BJ (cell line): ENCODE results near the gene KAT6B. TPM values are rescaled to one million over a fixed set of nuclear protein-coding genes. Genes with fewer than 3 reads are reported as not detected.

Experiments used
- CTCF ChIA-PET: fragments of 350-600 bp; formaldehyde crosslinking; extraction: SDS; loops from one replicate; lab custom pipeline; 2021; ENCODE audit warnings: antibody characterized with exemption, inconsistent platforms; lab: Yijun Ruan, JAX
- POLR2A ChIA-PET: fragments of 300-600 bp; sonication (Branson Sonifier 250); formaldehyde crosslinking; extraction: SDS; loops from one replicate; lab custom pipeline; 2021; ENCODE audit warnings: antibody characterized with exemption; lab: Charles Lee
- DNase-seq: peaks from one replicate; pipeline ENCODE4 v3.0.0-alpha.2; 2011; ENCODE audit warnings: low read depth
- H3K27me3 ChIP-seq: 2 replicates; pipeline ENCODE4 v1.6.0; 2011; ENCODE audit warnings: low read length; ENCODE audit not compliant: control insufficient read depth, insufficient read depth
- H3K36me3 ChIP-seq: 2 replicates; pipeline ENCODE4 v1.5.1; 2011; ENCODE audit warnings: low read length; ENCODE audit not compliant: control insufficient read depth, insufficient read depth
- H3K4me3 ChIP-seq: 2 replicates; pipeline ENCODE4 v1.5.1; 2011; ENCODE audit warnings: low read depth, mild to moderate bottlenecking, control low read depth, low read length
- CTCF ChIP-seq: IDR thresholded peaks from 2 replicates; pipeline ENCODE4 v1.5.1; 2011; ENCODE audit warnings: low read depth, mild to moderate bottlenecking, control low read depth, inconsistent platforms, low read length, moderate library complexity; ENCODE audit not compliant: insufficient read depth
- polyA plus RNA-seq: library from polyadenylated mRNA; depleted of rRNA; stranded (reverse); fragments of >200 nt; gene quantifications from 2 replicates; pipeline ENCODE4 v1.2.3, GENCODE V29; 2011

Gene KAT6B
- polyA plus RNA-seq, 1 experiment = 5.1 TPM

GRCh38 chr10:74837743-74838142 lies 11.3 kb downstream of the KAT6B start:
- Histone ChIP-seq H3K27me3 (no peaks in the 10 kb centered on the region), H3K36me3 (no peaks in the 10 kb centered on the region), H3K4me3 (no peak overlapping the region)
- POLR2A ChIA-PET = no interaction called here
- no peak for TF ChIP-seq CTCF
- CTCF ChIA-PET = interaction anchor here (0.6 kb wide), 1 partner anchor 26 kb away, joined by 3 read pairs; no protein-coding TSS in a partner anchor
- DNase-seq = no peak

- CTCF ChIA-PET = no interaction called here
- no peak overlapping the region for H3K4me3 ChIP-seq
- H3K27me3 ChIP-seq = no peaks in the 10 kb centered on the region
- DNase-seq = no peak
- POLR2A ChIA-PET = no interaction called here
- no peak for TF ChIP-seq CTCF
- H3K36me3 ChIP-seq = peaks cover 1% of the 10 kb centered on the region; the same call in 1 of the 2 replicates
Observed at GRCh38 chr10:74839708-74840107, 13.3 kb downstream of the KAT6B start.

GRCh38 chr10:74841265-74841973 lies 15.0 kb downstream of the KAT6B start:
- peaks cover 1% of the 10 kb centered on the region for H3K36me3 ChIP-seq
- H3K4me3 ChIP-seq = no peak overlapping the region
- no peak for TF ChIP-seq CTCF
- DNase-seq = no peak
- ChIA-PET CTCF (interaction anchor here (0.5 to 2.4 kb wide), 3 partner anchors 9 to 109 kb away, joined by 3 to 10 read pairs (median 3); no protein-coding TSS in a partner anchor), POLR2A (interaction anchor here (0.7 kb wide), 1 partner anchor 198 kb away, joined by 3 read pairs; no protein-coding TSS in a partner anchor)
- H3K27me3 ChIP-seq = no peaks in the 10 kb centered on the region

- CTCF ChIA-PET = interaction anchor here (2.4 kb wide), 1 partner anchor 10 kb away, joined by 10 read pairs; no protein-coding TSS in a partner anchor
- Histone ChIP-seq H3K27me3 (no peaks in the 10 kb centered on the region), H3K36me3 (peaks cover 1% of the 10 kb centered on the region), H3K4me3 (no peak overlapping the region)
- TF ChIP-seq CTCF = no peak
- POLR2A ChIA-PET = no interaction called here
- no peak for DNase-seq
Observed at GRCh38 chr10:74842301-74842954, 16.0 kb downstream of the KAT6B start.

- no peak for DNase-seq
- peaks cover 1% of the 10 kb centered on the region for H3K36me3 ChIP-seq
- H3K4me3 ChIP-seq = no peak overlapping the region
- CTCF ChIA-PET = no interaction called here
- POLR2A ChIA-PET = no interaction called here
- TF ChIP-seq CTCF = no peak
- no peaks in the 10 kb centered on the region for H3K27me3 ChIP-seq
Observed at GRCh38 chr10:74846958-74847357, 20.6 kb downstream of the KAT6B start.
